ENCODE measurements around the gene DNASE1.
"Not testable (repeated sequence)": the region's sequence is repeated elsewhere in the genome, so short reads cannot be mapped to it uniquely, and the experiment has no call there.

The DNASE1 gene

GRCh38 chr16:3654249-3654991 is at the start of gene DNASE1:
Gene DNASE1 (plus strand): TSS chr16:3654691. CDS start chr16:3655374, 683 bp downstream.
- H3K4me3 ChIP-seq (ENCODE audit: low read length): no peak within 1 kb of the TSS
- H3K27me3 ChIP-seq (replicated peaks; ENCODE audit: control insufficient read depth, insufficient read depth, low read length): no peaks in the 10 kb centered on the region
- peaks cover 9% of the 10 kb centered on the region for H3K4me1 ChIP-seq (ENCODE audit: control insufficient read depth, insufficient read depth, low read length)
- peak; percentile 61 for DNase-seq (ENCODE audit: low read depth)
- peaks cover 40% of the 10 kb centered on the region for H3K36me3 ChIP-seq (ENCODE audit: control insufficient read depth, insufficient read depth, low read length, severe bottlenecking)
- no peak within 1 kb of the TSS for H3K9ac ChIP-seq (ENCODE audit: low read length)
- no peaks in the 10 kb centered on the region for H3K9me3 ChIP-seq (ENCODE audit: control insufficient read depth, low read length)

GRCh38 chr16:3606441-3606840 is 48.0 kb upstream of the DNASE1 start:
- no peak overlapping the region for H3K4me3 ChIP-seq (ENCODE audit: low read length)
- peaks cover 23% of the 10 kb centered on the region for H3K36me3 ChIP-seq (ENCODE audit: control insufficient read depth, insufficient read depth, low read length, severe bottlenecking)
- H3K9ac ChIP-seq (ENCODE audit: low read length): no peak overlapping the region
- peaks cover 6% of the 10 kb centered on the region for H3K4me1 ChIP-seq (ENCODE audit: control insufficient read depth, insufficient read depth, low read length)
- H3K9me3 ChIP-seq (ENCODE audit: control insufficient read depth, low read length): no peaks in the 10 kb centered on the region
- H3K27me3 ChIP-seq (replicated peaks; ENCODE audit: control insufficient read depth, insufficient read depth, low read length): no peaks in the 10 kb centered on the region
- no peak for DNase-seq (ENCODE audit: low read depth)

GRCh38 chr16:3607161-3607560 is 47.3 kb upstream of the DNASE1 start:
- Histone ChIP-seq H3K4me1 (ENCODE audit: control insufficient read depth, insufficient read depth, low read length) (peaks cover 6% of the 10 kb centered on the region), H3K4me3 (ENCODE audit: low read length) (no peak overlapping the region), H3K36me3 (ENCODE audit: control insufficient read depth, insufficient read depth, low read length, severe bottlenecking) (peaks cover 18% of the 10 kb centered on the region), H3K27me3 (replicated peaks; ENCODE audit: control insufficient read depth, insufficient read depth, low read length) (no peaks in the 10 kb centered on the region), H3K9ac (ENCODE audit: low read length) (no peak overlapping the region), H3K9me3 (ENCODE audit: control insufficient read depth, low read length) (no peaks in the 10 kb centered on the region)
- no peak for DNase-seq (ENCODE audit: low read depth)

GRCh38 chr16:3607634-3608033 is 46.9 kb upstream of the DNASE1 start:
- Histone ChIP-seq H3K4me1 (ENCODE audit: control insufficient read depth, insufficient read depth, low read length) (peaks cover 8% of the 10 kb centered on the region), H3K4me3 (ENCODE audit: low read length) (no peak overlapping the region)

GRCh38 chr16:3608069-3608468 is 46.4 kb upstream of the DNASE1 start:
- no peak overlapping the region for H3K9ac ChIP-seq (ENCODE audit: low read length)
- H3K4me1 ChIP-seq (ENCODE audit: control insufficient read depth, insufficient read depth, low read length): peaks cover 11% of the 10 kb centered on the region
- peaks cover 12% of the 10 kb centered on the region for H3K36me3 ChIP-seq (ENCODE audit: control insufficient read depth, insufficient read depth, low read length, severe bottlenecking)
- H3K27me3 ChIP-seq (replicated peaks; ENCODE audit: control insufficient read depth, insufficient read depth, low read length): no peaks in the 10 kb centered on the region
- no peak overlapping the region for H3K4me3 ChIP-seq (ENCODE audit: low read length)
- no peak for DNase-seq (ENCODE audit: low read depth)
- H3K9me3 ChIP-seq (ENCODE audit: control insufficient read depth, low read length): no peaks in the 10 kb centered on the region

More at GRCh38 chr16:3607634-3608033, 46.9 kb upstream of the DNASE1 start:
- Histone ChIP-seq H3K36me3 (ENCODE audit: control insufficient read depth, insufficient read depth, low read length, severe bottlenecking) (peaks cover 14% of the 10 kb centered on the region), H3K9ac (ENCODE audit: low read length) (no peak overlapping the region), H3K9me3 (ENCODE audit: control insufficient read depth, low read length) (no peaks in the 10 kb centered on the region), H3K27me3 (replicated peaks; ENCODE audit: control insufficient read depth, insufficient read depth, low read length) (no peaks in the 10 kb centered on the region)
- DNase-seq (ENCODE audit: low read depth): no peak

- not testable (repeated sequence) for H3K4me3 ChIP-seq (ENCODE audit: low read length); H3K9ac ChIP-seq (ENCODE audit: low read length); DNase-seq (ENCODE audit: low read depth); H3K36me3 ChIP-seq (ENCODE audit: control insufficient read depth, insufficient read depth, low read length, severe bottlenecking); H3K27me3 ChIP-seq (replicated peaks; ENCODE audit: control insufficient read depth, insufficient read depth, low read length); H3K9me3 ChIP-seq (ENCODE audit: control insufficient read depth, low read length)
- peaks cover 17% of the 10 kb centered on the region for H3K4me1 ChIP-seq (ENCODE audit: control insufficient read depth, insufficient read depth, low read length)
Observed at GRCh38 chr16:3608976-3609375, 45.5 kb upstream of the DNASE1 start.

- peaks cover 17% of the 10 kb centered on the region for H3K4me1 ChIP-seq (ENCODE audit: control insufficient read depth, insufficient read depth, low read length)
- H3K36me3 ChIP-seq (ENCODE audit: control insufficient read depth, insufficient read depth, low read length, severe bottlenecking): peaks cover 6% of the 10 kb centered on the region
- H3K9me3 ChIP-seq (ENCODE audit: control insufficient read depth, low read length): no peaks in the 10 kb centered on the region
- no peak for DNase-seq (ENCODE audit: low read depth)
- peak overlapping the region; percentile 97 for H3K9ac ChIP-seq (ENCODE audit: low read length)
- peak overlapping the region; percentile 100 for H3K4me3 ChIP-seq (ENCODE audit: low read length)
- no peaks in the 10 kb centered on the region for H3K27me3 ChIP-seq (replicated peaks; ENCODE audit: control insufficient read depth, insufficient read depth, low read length)
Observed at GRCh38 chr16:3609895-3610697, 44.4 kb upstream of the DNASE1 start.

GRCh38 chr16:3610698-3611145 is 43.8 kb upstream of the DNASE1 start:
- Histone ChIP-seq H3K27me3 (replicated peaks; ENCODE audit: control insufficient read depth, insufficient read depth, low read length) (no peaks in the 10 kb centered on the region), H3K9ac (ENCODE audit: low read length) (peak overlapping the region; percentile 97), H3K36me3 (ENCODE audit: control insufficient read depth, insufficient read depth, low read length, severe bottlenecking) (peaks cover 6% of the 10 kb centered on the region), H3K9me3 (ENCODE audit: control insufficient read depth, low read length) (no peaks in the 10 kb centered on the region), H3K4me3 (ENCODE audit: low read length) (peak overlapping the region; percentile 100), H3K4me1 (ENCODE audit: control insufficient read depth, insufficient read depth, low read length) (peaks cover 17% of the 10 kb centered on the region)
- peak; percentile 58 for DNase-seq (ENCODE audit: low read depth)

- Histone ChIP-seq H3K36me3 (ENCODE audit: control insufficient read depth, insufficient read depth, low read length, severe bottlenecking) (peaks cover 3% of the 10 kb centered on the region), H3K27me3 (replicated peaks; ENCODE audit: control insufficient read depth, insufficient read depth, low read length) (no peaks in the 10 kb centered on the region), H3K4me3 (ENCODE audit: low read length) (peak within 1 kb of the TSS; percentile 100), H3K9me3 (ENCODE audit: control insufficient read depth, low read length) (no peaks in the 10 kb centered on the region), H3K9ac (ENCODE audit: low read length) (peak within 1 kb of the TSS; percentile 97), H3K4me1 (ENCODE audit: control insufficient read depth, insufficient read depth, low read length) (peaks cover 17% of the 10 kb centered on the region)
- DNase-seq (ENCODE audit: low read depth): peak; percentile 98
Observed at GRCh38 chr16:3611146-3611975, 43.1 kb upstream of the DNASE1 start, which contains the start of gene SLX4. Gene SLX4 (minus strand): TSS chr16:3611606. CDS start chr16:3608964, 2,642 bp downstream.

GRCh38 chr16:3612510-3613466 is 41.7 kb upstream of the DNASE1 start:
- no peaks in the 10 kb centered on the region for H3K9me3 ChIP-seq (ENCODE audit: control insufficient read depth, low read length)
- no peak for DNase-seq (ENCODE audit: low read depth)
- H3K4me3 ChIP-seq (ENCODE audit: low read length): peak overlapping the region; percentile 100
- peak overlapping the region; percentile 97 for H3K9ac ChIP-seq (ENCODE audit: low read length)
- no peaks in the 10 kb centered on the region for H3K36me3 ChIP-seq (ENCODE audit: control insufficient read depth, insufficient read depth, low read length, severe bottlenecking)
- no peaks in the 10 kb centered on the region for H3K27me3 ChIP-seq (replicated peaks; ENCODE audit: control insufficient read depth, insufficient read depth, low read length)
- H3K4me1 ChIP-seq (ENCODE audit: control insufficient read depth, insufficient read depth, low read length): peaks cover 17% of the 10 kb centered on the region

Measured in adipocyte (in vitro differentiated cells).